ELF-1 (cell line): ENCODE data around the gene NME1.

ENCODE experiments used
- DNase-seq: peaks from one replicate; pipeline ENCODE4 v3.0.0-alpha.2; 2016; ENCODE audit warnings: low read depth, low spot score

Gene NME1

GRCh38 chr17:51189162-51189561 lies 35.8 kb downstream of the NME1 start:
- DNase-seq: no peak

- no peak for DNase-seq
Observed at GRCh38 chr17:51189628-51190027, 36.3 kb downstream of the NME1 start.

- no peak for DNase-seq
Observed at GRCh38 chr17:51191895-51192294, 38.5 kb downstream of the NME1 start.

GRCh38 chr17:51197754-51198153 lies 44.4 kb downstream of the NME1 start:
- DNase-seq: no peak

- no peak for DNase-seq
Observed at GRCh38 chr17:51200295-51200694, 46.9 kb downstream of the NME1 start.

- no peak for DNase-seq
Observed at GRCh38 chr17:51200846-51201245, 47.5 kb downstream of the NME1 start.

GRCh38 chr17:51203838-51204237 lies 50.5 kb downstream of the NME1 start:
- no peak for DNase-seq
